Measurements from ENCODE around the gene NLRP14.

DNA sequence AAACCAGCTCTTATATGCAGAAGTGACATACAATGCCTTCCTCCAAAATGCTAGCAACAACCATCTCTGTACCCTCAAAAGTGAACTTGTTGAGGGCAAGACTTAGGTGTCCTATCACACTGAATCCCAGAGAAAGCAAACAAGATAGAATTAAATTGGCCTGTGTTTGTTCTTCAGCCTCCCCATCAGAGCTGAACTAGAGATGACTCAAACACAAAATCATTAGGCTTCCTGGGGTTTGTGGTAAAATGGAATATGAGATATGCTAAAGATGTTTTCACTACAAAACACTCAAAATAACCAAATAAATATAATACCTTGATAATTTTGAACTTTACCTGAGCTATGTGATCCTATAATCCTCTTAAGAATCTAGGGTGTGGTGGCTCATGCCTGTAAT, 31.8 kb upstream of the NLRP14 start:
- TF ChIP-seq, protein P1, sequence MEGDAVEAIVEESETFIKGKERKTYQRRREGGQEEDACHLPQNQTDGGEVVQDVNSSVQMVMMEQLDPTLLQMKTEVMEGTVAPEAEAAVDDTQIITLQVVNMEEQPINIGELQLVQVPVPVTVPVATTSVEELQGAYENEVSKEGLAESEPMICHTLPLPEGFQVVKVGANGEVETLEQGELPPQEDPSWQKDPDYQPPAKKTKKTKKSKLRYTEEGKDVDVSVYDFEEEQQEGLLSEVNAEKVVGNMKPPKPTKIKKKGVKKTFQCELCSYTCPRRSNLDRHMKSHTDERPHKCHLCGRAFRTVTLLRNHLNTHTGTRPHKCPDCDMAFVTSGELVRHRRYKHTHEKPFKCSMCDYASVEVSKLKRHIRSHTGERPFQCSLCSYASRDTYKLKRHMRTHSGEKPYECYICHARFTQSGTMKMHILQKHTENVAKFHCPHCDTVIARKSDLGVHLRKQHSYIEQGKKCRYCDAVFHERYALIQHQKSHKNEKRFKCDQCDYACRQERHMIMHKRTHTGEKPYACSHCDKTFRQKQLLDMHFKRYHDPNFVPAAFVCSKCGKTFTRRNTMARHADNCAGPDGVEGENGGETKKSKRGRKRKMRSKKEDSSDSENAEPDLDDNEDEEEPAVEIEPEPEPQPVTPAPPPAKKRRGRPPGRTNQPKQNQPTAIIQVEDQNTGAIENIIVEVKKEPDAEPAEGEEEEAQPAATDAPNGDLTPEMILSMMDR (IDR thresholded peaks at IDR 0.05; ENCODE audit: borderline replicate concordance, extremely low read depth, low read length, poor library complexity, severe bottlenecking): no peak
- TF ChIP-seq EZH2 (IDR thresholded peaks at IDR 0.05; ENCODE audit: borderline replicate concordance, low read depth, low read length, severe bottlenecking): no peak

Measured in DND-41 (cell line).